ENCODE measurements around the gene DCAF6. TPM values are rescaled to one million over a fixed set of nuclear protein-coding genes. Genes with fewer than 3 reads are reported as not detected.

Gene DCAF6
- total RNA-seq, 1 donor from 2014 or later, result 58.7 TPM

GRCh38 chr1:167966050-167966449 is 29.6 kb downstream of the DCAF6 start:
- DNase-seq (ENCODE audit: low spot score), result no peak

- no peak for DNase-seq (ENCODE audit: low spot score)
These were observed 32.1 kb downstream of the DCAF6 start for GRCh38 chr1:167968569-167968968.

DNA sequence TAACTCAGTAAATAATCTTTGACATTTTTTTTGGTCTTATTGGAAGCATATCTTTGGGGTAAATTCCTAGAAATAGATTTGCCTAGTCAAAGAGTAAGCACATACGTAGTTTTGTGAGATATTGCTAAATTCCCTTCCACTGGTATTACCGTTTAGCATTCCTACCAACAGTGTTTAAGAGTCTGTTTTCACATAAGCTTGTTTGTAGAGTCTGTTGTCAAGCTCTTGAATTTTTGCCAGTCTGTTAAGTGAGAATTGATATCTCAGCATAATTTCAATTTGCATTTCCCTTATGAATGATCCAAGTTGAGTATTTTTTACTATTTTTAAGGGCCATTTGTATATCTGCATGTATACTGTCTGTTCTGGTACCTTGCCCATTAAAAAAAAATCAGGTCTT is 37.3 kb downstream of the DCAF6 start:
- no peak for DNase-seq (ENCODE audit: low spot score)

- DNase-seq (ENCODE audit: low spot score), result no peak
These were observed 38.2 kb downstream of the DCAF6 start for GRCh38 chr1:167974698-167975097.

DNA sequence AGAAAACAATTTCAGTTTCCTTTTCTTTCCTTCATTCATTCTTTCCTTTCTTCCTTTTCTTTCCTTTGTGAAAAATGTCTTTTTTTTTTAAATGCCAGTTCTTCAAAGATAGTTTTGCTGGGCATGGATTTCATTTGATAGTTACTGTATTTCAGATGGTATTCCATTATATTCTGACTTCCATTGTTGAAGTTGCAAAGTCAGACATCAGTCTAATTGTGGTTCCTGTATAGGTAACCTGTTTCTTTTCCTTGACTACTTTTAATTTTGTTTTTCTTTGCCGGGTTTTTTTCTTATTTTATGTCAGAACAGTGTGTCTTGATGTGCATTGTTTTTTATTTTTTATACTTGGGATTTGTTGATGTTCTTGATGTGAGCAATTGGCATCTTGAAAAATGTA is 40.8 kb downstream of the DCAF6 start:
- no peak for DNase-seq (ENCODE audit: low spot score)

- no peak for DNase-seq (ENCODE audit: low spot score)
These were observed 45.5 kb downstream of the DCAF6 start for GRCh38 chr1:167981933-167982332.

- no peak for DNase-seq (ENCODE audit: low spot score)
These were observed 47.4 kb downstream of the DCAF6 start for GRCh38 chr1:167983797-167984420.

DNA sequence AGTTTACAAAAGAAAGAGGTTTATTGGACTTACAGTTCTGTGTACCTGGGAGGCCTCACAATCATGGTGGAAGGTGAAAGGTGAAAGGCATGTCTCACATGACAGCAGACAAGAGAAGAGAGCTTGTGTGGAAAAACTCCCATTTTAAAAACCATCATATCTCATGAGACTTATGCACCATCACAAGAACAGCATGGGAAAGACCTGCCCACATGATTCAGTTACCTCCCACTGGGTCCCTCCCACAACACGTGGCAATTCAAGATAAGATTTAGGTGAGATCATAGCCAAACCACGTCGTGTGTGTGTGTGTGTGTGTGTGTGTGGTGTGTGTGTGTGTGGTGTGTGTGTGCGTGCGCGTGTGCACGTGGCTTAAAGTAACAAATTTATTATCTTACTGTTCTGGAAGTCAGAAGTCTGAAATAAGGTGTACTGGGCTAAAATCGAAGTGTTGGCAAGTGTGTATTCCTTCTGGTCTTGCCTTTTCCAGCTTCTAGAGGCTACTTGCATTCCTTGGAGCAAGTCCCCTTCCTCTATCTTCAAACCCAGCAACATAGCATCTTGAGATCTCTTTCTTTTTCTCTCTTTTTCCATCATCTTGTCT is 48.5 kb downstream of the DCAF6 start:
- DNase-seq (ENCODE audit: low spot score), result no peak

- DNase-seq (ENCODE audit: low spot score), result no peak
These were observed 50.7 kb downstream of the DCAF6 start for GRCh38 chr1:167987174-167987573.

GRCh38 chr1:167991546-167991945 is 55.1 kb downstream of the DCAF6 start:
- no peak for DNase-seq (ENCODE audit: low spot score)

DNA sequence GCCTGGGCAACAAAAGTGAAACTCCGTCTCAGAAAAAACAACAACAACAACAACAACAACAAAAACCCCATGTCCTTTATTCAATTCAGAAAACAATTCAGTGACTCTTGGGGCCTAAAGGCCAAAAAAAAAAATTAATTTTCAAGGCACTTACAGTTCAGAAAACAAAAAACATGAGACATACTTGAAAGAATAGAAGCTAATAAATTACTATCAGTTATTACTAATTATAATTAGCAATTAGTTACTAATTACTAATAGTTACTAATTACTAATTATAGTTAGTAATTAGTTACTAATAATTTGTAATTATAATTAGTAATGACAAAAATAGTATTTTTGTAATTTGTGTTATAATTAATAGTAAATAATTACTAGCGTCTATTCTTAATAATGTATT is 57.2 kb downstream of the DCAF6 start:
- DNase-seq (ENCODE audit: low spot score), result no peak

DNA sequence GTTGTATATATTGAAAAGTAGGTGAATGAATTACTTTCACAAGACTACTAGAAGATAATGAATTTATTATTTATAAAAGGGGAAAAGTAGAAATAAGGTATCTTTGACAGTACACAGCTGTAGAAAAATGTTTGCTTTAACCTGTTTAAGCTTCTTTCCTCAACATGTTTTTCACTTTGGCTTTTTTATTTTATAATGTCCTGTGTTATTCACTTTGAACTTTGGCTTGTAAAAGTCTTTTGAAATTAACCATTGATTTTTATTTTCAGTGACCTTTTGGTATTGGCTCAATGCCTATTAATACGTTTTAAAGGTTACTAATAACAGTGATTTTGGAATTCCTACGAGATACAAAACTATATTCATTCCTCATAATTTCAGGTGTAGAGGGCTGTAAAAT is 58.1 kb downstream of the DCAF6 start:
- DNase-seq (ENCODE audit: low spot score), result no peak

DNA sequence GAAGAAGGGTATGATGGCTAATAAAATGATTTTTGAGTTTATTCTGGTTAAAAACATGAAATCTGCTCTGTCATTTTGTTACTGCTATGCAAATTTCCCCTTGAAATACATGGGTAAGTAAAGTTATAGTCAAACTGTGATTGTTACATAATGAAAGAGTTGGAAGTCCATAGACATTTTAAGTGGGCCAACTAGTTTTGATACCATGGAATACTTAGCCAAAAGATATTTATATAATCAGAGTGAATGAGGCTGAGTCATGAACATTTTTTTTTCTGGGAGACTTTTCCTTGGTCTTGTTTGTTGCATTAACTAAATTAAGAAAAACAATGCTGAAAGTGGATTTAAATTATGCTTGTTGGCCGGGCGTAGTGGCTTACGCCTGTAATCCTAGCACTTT is 58.6 kb downstream of the DCAF6 start:
- no peak for DNase-seq (ENCODE audit: low spot score)

GRCh38 chr1:167996266-167996665 is 59.8 kb downstream of the DCAF6 start:
- no peak for DNase-seq (ENCODE audit: low spot score)

DNA sequence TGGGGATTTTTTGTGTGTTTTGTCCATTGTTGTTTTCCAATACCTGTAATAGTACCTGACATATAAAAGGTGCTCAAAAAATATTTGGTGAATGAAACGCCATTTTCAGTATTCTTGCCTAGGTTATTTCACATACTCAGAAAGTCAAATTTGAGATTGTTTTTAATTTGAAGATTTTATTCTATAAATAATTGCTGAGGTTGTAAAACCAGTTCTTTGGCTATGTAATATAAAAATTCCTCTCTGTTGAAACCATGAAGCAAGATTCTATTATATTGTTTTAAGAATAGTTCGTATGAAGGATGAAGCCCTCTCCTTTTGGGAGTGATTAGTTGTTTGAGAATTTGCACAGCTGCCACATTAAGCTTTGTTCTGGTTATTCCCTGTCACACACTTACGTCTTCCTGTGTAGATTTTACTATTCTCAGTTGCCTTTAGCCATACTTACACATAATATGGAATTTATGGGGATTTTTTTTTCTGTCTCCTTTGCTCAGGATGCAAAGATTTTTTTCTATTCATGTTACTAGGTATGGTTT is 60.6 kb downstream of the DCAF6 start:
- no peak for DNase-seq (ENCODE audit: low spot score)

GRCh38 chr1:167999877-168000276 is 63.4 kb downstream of the DCAF6 start:
- no peak for DNase-seq (ENCODE audit: low spot score)

- DNase-seq (ENCODE audit: low spot score), result no peak
These were observed 64.2 kb downstream of the DCAF6 start for GRCh38 chr1:168000656-168001055.

DNA sequence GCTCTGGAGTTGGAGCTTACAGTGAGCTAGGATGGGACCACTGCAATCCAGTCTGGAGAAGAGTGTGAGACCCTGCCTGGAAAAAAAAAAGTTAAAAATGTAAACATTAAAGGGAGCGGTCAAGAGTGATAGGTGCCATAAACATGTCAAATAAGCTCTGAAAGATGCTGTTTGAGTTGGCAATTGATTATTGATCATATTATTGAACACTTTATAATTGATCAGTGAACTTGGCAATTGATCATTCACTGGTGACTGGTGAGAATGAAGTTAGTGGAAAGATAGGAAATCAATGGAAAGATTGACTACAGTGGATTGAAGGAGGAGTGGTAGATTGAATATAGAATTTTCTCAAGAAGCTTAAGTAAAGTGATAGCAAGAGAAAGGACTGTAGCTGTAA is 64.7 kb downstream of the DCAF6 start:
- no peak for DNase-seq (ENCODE audit: low spot score)

GRCh38 chr1:168004531-168004930 is 68.0 kb downstream of the DCAF6 start:
- DNase-seq (ENCODE audit: low spot score), result no peak

- no peak for DNase-seq (ENCODE audit: low spot score)
These were observed 69.0 kb downstream of the DCAF6 start for GRCh38 chr1:168005529-168005928.

DNA sequence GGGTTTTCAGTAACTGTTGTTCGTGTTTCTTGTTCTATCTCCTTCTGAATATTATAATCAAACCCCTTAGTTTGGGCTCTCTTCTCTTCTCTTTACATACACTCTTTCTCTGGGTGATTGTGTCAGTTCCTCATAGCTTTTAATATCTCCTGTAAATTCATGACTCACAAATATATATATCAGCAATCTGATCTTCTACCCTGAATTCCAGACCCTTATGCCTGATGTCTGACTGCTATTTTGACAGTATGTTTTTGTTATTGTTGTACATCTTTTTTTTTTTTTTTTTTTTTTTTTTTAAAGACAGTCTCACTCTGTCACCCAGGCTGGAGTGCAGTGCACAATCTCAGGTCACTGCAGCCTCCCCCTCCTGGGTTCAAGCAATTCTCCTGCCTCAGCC is 71.2 kb downstream of the DCAF6 start:
- DNase-seq (ENCODE audit: low spot score), result no peak

- DNase-seq (ENCODE audit: low spot score), result no peak
These were observed 72.1 kb downstream of the DCAF6 start for GRCh38 chr1:168008595-168008994.

DNA sequence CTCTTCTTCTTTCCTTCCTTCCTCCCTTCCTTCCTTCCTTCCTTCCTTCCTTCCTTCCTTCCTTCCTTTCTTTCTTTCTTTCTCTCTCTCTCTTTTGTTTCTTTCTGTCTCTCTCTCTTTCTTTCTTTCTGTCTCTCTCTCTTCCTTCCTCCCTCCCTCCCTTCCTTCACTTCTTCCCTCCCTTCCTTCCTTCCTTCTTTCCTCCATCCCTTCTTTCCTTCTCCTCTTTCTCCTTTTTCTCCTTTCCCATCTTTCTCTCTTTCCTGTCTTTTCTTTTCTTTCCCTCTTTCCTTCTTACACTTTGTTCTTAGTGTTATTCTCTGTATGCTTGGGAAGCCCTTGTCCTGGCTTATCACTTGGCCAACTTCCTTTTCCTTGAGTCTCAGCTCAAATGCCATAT is 72.8 kb downstream of the DCAF6 start:
- no peak for DNase-seq (ENCODE audit: low spot score)

DNA sequence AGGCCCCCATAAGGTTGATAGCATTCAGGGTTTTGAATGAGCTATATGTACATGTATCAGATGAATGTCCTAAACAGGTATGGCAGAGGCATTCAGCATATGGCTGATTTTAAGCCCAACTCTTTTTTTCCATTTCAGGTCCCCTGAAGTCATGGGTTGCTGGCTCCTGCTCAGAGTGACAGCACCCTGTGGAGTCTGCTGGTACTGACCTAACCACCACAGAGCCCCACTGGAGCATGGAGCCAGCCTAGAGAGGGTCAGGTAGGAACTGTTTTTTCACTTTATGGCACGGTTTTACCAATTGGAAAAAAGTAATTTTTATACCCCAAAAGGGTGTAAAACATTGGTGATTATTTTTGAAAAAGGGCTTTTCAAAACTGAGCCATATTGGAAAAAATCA is 82.9 kb downstream of the DCAF6 start:
- DNase-seq (ENCODE audit: low spot score), result no peak
